IPS-NIHi7 (cell line): Measurements from ENCODE around the gene RHAG.
"Not testable (repeated sequence)": the region's sequence is repeated elsewhere in the genome, so short reads cannot be mapped to it uniquely, and the experiment has no call there.

Source experiments
- DNase-seq: peaks from one replicate; pipeline ENCODE4 v3.0.0; 2012; ENCODE audit warnings: mixed read lengths; ENCODE audit errors: extremely low spot score

RHAG gene

GRCh38 chr6:49636713-49637349, at the start of gene RHAG:
Gene RHAG (minus strand): TSS chr6:49636839. CDS start chr6:49636812, 27 bp downstream.
- no peak for DNase-seq

DNA sequence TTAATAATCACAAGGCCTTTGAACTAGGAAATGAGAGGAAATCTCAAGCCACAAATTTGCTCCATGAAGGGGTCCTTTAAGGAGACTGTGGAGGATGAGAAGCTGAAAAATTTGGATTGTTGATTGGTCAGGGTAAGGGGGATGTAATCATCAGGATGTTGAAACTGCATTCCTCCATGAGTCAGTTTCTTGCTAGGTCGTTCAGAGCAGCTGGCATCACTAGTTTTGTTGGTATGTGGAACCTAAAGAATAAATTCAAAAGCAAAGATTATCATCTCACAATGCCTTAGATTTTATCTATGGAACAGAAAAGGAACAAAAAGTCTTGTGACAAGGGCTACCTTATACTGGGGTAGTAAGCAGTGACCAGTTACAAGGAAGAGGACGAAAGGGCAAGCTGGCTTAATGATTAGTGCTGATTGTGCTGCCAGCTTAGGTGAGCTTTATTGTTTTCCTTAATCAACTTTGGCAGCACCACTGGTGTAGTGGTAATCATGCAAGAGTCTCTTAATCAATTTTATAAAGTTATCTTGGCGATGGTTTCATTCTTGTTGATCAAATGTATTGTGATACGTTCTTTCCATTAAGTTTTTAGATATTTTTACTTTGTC, 40.1 kb upstream of the RHAG start:
- DNase-seq: no peak

DNA sequence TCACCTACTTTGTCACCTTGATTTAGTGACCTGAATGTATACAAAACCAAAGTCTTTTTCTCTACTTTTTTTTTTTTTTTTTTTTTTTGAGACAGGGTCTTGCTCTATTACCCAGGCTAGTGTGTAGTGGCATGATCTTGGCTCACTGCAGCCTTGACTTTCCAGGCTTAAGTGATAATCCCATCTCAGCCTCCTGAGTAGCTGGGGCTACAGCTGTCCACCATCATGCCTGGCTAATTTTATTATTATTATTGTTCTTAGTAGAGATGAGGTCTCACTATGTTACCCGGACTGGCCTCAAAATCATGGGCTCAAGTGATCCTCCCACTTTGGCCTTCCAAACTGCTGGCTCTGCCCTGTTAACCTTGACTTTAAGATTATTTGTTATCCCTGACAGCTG, 39.2 kb upstream of the RHAG start:
- DNase-seq: no peak

GRCh38 chr6:49668083-49668511, 31.5 kb upstream of the RHAG start:
- DNase-seq: no peak

GRCh38 chr6:49666930-49667757, 30.5 kb upstream of the RHAG start:
- DNase-seq: no peak

- DNase-seq: no peak
Observed at GRCh38 chr6:49666480-49666879, 29.8 kb upstream of the RHAG start.

- no peak for DNase-seq
Observed at GRCh38 chr6:49664817-49665216, 28.2 kb upstream of the RHAG start.

DNA sequence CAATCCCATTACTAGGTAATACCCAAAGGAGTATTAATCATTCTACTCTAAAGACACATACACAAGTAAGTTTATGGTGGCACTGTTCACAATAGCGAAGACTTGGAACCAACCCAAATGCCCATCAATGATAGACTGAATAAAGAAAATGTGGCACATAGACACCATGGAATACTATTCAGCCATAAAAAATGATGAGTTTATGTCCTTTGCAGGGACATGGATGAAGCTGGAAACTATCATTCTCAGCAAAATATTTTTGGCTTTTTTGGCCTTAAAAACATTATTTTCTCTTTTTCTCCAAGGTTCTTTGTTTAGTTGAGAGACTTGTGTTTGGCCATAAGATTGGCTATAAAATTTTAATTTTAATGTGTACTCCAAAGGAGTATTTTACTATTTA, 27.4 kb upstream of the RHAG start:
- DNase-seq: not testable (repeated sequence)

DNA sequence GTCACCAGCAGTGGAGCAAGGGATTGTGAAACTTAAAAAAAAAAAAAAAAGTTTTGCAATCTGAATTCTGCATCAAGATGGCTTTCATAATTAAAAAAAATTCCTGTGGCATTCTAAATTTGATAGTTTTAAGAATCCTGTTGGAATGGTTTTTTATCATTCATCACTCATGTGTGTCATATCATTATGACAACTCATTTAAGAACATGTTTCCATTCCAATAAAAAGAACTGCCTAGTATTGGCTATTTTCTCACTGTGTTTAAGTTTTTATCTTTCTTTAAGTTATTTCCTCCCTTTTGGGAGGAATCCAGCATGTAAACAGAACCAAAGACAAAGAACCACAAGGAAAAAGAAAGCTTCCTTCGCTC, 26.2 kb upstream of the RHAG start:
- no peak for DNase-seq

DNA sequence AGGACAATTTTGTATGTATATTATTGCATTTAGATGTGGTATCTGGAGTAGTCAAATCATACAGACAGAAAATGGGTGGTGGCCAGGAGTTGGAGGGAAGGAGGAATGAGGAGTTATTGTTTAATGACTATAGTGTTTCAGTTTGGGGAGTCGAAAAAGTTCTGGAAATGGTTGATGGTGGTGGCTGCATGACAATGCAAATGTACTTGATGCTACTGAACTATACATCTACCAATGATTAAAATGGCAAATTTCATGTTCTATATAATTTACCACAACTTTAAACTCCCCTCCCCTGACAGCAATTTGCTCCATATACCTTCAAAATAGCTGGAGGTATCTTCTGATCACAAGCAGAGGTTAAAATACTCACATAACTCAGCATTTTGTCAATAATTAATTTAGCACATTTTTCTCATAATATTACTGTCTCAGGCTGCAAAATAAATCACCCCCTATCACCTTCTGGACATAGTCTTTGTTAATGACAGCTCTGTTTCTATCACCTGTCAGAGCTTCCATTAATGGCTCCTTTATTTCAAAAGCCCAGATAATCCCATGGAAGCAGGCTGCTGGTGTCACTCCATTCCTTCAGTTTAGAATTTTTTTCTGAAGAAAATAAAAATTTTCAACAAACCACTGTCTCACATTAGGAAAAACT, 25.7 kb upstream of the RHAG start:
- DNase-seq: no peak

DNA sequence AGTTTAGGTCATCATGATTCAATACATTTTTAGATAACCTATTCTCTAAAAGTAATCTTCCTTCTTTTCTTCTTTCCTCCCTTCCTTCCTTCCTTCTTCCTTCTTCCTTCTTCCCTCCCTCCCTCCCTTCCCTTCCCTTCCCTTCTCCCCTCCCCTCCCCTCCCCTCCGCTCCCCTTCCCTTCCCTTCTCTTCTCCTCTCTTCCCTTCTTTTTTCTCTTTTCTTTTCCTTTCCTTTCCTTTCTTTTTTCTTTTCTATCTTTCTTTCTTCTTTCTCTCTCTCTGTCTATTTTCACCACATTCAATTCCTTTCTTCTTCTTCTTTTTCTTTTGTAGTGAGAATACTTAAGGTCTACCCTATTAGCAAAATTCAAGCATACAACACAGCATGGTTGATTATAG, 17.3 kb upstream of the RHAG start:
- DNase-seq: no peak

GRCh38 chr6:49653438-49653837, 16.8 kb upstream of the RHAG start:
- no peak for DNase-seq

DNA sequence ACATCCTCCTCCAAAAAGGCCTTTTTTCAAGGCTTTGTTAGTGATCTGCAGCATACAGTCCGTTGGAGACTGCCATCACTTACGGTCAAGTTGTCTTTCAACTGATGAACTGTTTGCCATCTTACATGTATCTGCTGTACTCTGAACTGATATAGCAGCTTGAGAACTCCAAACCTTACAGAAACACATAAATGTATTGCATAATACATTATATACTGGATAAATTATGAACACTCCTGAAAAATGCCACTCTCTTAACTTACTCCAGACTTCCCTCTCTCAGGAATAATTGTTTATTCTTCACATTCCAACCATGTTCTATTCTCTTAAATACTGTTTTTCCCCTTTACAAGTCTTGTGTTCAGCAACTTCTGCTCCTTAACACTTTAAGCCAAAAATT, 14.6 kb upstream of the RHAG start:
- DNase-seq: no peak

DNA sequence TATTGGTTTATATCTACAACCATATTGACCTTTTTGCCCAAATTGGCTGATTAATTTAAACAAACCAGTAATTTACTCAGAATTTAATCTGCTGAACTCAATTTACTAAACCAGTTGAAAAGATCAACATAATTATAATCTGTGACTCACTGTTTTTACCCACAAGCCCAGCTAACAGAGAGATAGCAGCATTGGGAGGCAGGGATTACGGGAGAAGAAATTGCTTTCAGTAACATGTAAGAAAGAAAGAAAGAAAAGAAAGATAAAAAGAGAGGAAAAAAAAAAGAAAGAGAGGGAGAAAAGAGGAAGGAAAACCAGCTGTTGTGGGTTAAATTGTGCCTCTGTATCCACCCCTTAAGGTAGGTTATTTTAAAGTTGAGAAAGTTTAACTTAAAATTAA, 13.3 kb upstream of the RHAG start:
- DNase-seq: no peak

GRCh38 chr6:49648036-49648435, 11.4 kb upstream of the RHAG start:
- no peak for DNase-seq

DNA sequence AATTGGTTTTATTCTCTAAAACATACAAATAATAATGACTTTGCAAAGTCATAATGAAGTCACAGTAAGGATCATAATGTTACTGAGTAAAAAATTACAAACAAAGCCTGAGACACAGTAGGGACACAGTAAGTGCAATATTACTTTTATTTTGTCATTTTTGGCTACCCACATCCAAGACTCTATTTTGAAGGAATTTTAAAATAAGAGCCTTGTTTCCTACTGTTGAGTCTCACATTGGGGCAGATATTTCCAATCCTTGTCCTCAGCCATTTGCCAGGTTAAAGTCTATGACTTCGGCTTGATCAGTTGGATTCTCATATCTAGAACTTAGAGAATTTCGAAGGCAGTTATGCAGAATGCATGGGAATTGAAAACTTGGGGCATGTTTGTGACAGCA, 10.8 kb upstream of the RHAG start:
- no peak for DNase-seq

- DNase-seq: no peak
Observed at GRCh38 chr6:49646942-49647341, 10.3 kb upstream of the RHAG start.

DNA sequence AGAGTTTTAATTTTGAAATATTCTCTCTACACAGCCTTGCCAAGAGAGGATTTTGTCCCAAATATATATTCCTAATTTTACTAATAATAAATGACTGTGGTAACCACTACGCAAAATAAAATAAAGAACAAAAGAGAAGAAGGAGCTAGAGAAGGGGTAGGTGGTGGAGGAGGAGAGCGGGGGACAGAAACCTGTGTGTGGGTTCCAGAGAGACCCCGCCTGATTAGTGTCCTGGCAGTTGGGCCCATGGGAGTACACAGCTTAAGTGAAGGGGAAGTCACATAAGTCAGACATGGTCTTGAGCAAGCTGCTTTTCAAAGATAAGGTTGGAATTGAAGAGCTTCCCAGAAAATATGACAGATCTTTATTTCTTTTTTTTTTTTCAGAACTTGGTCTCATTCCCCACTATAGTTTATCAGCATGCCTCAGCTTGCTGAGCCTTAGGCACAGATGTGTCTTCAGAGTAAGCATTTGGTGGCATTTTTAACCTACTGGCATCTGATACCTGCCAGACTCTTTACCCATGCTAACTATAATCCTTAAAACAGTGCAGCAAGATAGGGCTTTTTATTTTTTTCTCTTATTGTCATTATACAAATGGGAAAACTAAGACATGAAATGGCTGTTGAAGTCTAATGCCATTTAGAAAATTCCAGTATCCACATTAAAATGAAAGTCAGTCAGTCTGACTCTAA, 9.6 kb upstream of the RHAG start:
- no peak for DNase-seq

DNA sequence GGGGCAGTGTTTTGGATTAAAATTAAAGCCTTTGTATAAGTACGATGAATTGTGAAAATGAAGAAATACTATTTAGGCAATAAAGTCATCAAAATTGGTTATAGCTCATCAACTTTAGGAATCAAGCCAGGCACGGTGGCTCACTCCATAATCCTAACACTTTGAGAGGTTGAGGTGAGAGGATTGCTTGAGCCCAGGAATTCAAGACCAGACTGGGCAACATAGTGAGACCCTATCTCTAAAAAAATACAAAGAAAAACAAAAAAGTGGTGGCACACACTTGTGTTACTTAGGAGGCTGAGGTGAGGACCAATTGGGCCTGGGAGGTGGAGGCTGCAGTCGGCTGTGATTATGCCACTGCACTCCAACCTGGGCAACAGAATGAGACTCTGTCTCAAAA, 8.5 kb upstream of the RHAG start:
- DNase-seq: no peak

GRCh38 chr6:49639177-49639817, 2.7 kb upstream of the RHAG start:
- no peak for DNase-seq

DNA sequence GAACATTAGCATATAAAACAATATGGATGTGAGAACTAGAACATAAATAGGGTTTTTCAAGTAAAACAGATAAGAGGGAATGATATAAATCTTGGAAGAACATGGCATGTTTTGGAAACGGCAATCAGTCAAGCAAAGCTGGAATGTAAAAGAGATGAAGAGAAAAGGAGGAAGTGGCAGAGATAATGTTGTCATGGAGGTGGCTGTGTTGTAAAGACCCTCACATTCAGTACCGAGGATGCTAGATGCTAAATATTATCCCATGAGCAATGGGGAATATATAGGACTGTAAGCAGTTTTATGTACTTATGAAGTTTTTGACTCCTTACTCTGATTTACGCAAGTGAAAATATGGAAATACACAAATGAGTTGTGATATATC, 702 bp upstream of the RHAG start:
- no peak for DNase-seq
